Measurements from ENCODE around the gene RAB11B. TPM values are rescaled to one million over a fixed set of nuclear protein-coding genes. Genes with fewer than 3 reads are reported as not detected.

Gene RAB11B
- total RNA-seq, 1 experiment from 2014 or later = 140 TPM

GRCh38 chr19:8429044-8429443 is 38.9 kb downstream of the RAB11B start:
- Histone ChIP-seq H3K27me3 (ENCODE audit: insufficient read depth, low read length) (no peaks in the 10 kb centered on the region), H3K9ac (ENCODE audit: low read length) (no peak overlapping the region), H3K4me2 (ENCODE audit: low read length) (no peak overlapping the region), H3K4me1 (ENCODE audit: control insufficient read depth in 1 of 2, insufficient read depth in 2 of 2, low read length in 2 of 2) (peaks cover 3 to 7% of the 10 kb centered on the region in 2 experiments), H4K20me1 (ENCODE audit: insufficient read depth) (no peaks in the 10 kb centered on the region), H3K9me2 (ENCODE audit: insufficient read depth) (no peaks in the 10 kb centered on the region), H3K36me3 (ENCODE audit: control insufficient read depth in 1 of 2, insufficient read depth in 2 of 2, low read length in 2 of 2) (no peaks in the 10 kb centered on the region), H3K4me3 (replicated peaks in 1 of 2; ENCODE audit: low read depth in 1 of 2, low read length in 2 of 2) (no peak overlapping the region), H3K27ac (ENCODE audit: low read depth, low read length) (no peak overlapping the region), H3K9me3 (ENCODE audit: control insufficient read depth in 1 of 2, insufficient read depth in 1 of 2, low read depth in 1 of 2, low read length in 2 of 2) (no peaks in the 10 kb centered on the region), H2AFZ (ENCODE audit: low read depth, low read length, poor library complexity, severe bottlenecking) (no peak overlapping the region), H3K79me2 (ENCODE audit: insufficient read depth, low read length) (no peaks in the 10 kb centered on the region)
- ChIA-PET POLR2A (no interaction called here), CTCF (interaction anchor here (1.4 kb wide), 1 partner anchor 16 kb away, joined by 5 read pairs; the partner anchor contains the start of gene MARCHF2), RAD21 (ENCODE audit: low non-redundant PET in 1 of 2, low total read pairs in 2 of 2, uncharacterized antibody in 2 of 2, unreplicated experiment in 2 of 2) (no interaction called here)
- intact Hi-C loops (cut with micrococcal nuclease) = no loop called here
- no peak for TF ChIP-seq EZH2phosphoT487 (IDR thresholded peaks at IDR 0.05; ENCODE audit: borderline replicate concordance)
- TF ChIP-seq RAD21 (IDR thresholded peaks at IDR 0.05; ENCODE audit: low read depth) = no peak
- TF ChIP-seq POLR2AphosphoS5 (IDR thresholded peaks at IDR 0.05; ENCODE audit: low read depth, low read length) = no peak
- no peak for TF ChIP-seq POLR2A (IDR thresholded peaks at IDR 0.05; ENCODE audit: borderline replicate concordance, extremely low read depth, insufficient read depth, insufficient read length)
- TF ChIP-seq CTCF (IDR thresholded peaks at IDR 0.05 in 2 of 3, conservative IDR thresholded peaks at IDR 0.05 in 1 of 3; ENCODE audit: borderline replicate concordance in 1 of 3, insufficient read depth in 1 of 3, low read depth in 2 of 3, low read length in 2 of 3) = no peak
- no peak for TF ChIP-seq SRF (IDR thresholded peaks at IDR 0.05; ENCODE audit: low read depth)
- TF ChIP-seq ZFX (IDR thresholded peaks at IDR 0.05) = no peak
- no peak for TF ChIP-seq MAX (IDR thresholded peaks at IDR 0.05)
- no peak for TF ChIP-seq JUND (IDR thresholded peaks at IDR 0.05)
- no peak for TF ChIP-seq EZH2 (IDR thresholded peaks at IDR 0.05)
- no peak for TF ChIP-seq SP1 (IDR thresholded peaks at IDR 0.05; ENCODE audit: low read depth)
- no peak for TF ChIP-seq ZNF274 (IDR thresholded peaks at IDR 0.05; ENCODE audit: low read depth, low read length)
- no peak for TF ChIP-seq YY1 (IDR thresholded peaks at IDR 0.05; ENCODE audit: extremely low read depth, insufficient replicate concordance, low read depth, low read length)
- TF ChIP-seq REST (IDR thresholded peaks at IDR 0.05; ENCODE audit: low read depth) = no peak
- TF ChIP-seq EGR1 (IDR thresholded peaks at IDR 0.05; ENCODE audit: low read depth) = no peak
- no peak for TF ChIP-seq FOSL1 (IDR thresholded peaks at IDR 0.05; ENCODE audit: low read depth)
- TF ChIP-seq CBX3 (IDR thresholded peaks at IDR 0.05; ENCODE audit: low read depth) = no peak
- no peak for TF ChIP-seq SIN3A (IDR thresholded peaks at IDR 0.05; ENCODE audit: low read depth)
- no peak for TF ChIP-seq TCF7L2 (IDR thresholded peaks at IDR 0.05; ENCODE audit: borderline replicate concordance, extremely low read depth, insufficient read depth, insufficient read length)
- TF ChIP-seq ELF1 (IDR thresholded peaks at IDR 0.05; ENCODE audit: borderline replicate concordance, low read depth) = no peak
- no peak for DNase-seq (ENCODE audit: low read depth, low spot score)
- ATAC-seq = no peak
- no TSS peak for BruUV-seq (replicated peaks)
